NB4 (cell line): Measurements from ENCODE around the gene CRYBB1.

Experiments
- MYC ChIP-seq: IDR thresholded peaks from 2 replicates; pipeline ENCODE4 v1.6.1; 2011; ENCODE audit warnings: low read depth, low read length
- POLR2A ChIP-seq: IDR thresholded peaks from 2 replicates; pipeline ENCODE4 v1.6.1; 2011; ENCODE audit warnings: mild to moderate bottlenecking; ENCODE audit not compliant: insufficient read length; ENCODE audit errors: extremely low read depth
- TF ChIP-seq, protein P1 (sequence below): IDR thresholded peaks from one replicate; pipeline ENCODE4 v1.5.1; 2012; ENCODE audit warnings: low read depth, low read length
- TF ChIP-seq, protein P2 (sequence below): IDR thresholded peaks from 2 replicates; pipeline ENCODE4 v1.6.1; 2011; ENCODE audit warnings: low read depth, low read length

DNA sequence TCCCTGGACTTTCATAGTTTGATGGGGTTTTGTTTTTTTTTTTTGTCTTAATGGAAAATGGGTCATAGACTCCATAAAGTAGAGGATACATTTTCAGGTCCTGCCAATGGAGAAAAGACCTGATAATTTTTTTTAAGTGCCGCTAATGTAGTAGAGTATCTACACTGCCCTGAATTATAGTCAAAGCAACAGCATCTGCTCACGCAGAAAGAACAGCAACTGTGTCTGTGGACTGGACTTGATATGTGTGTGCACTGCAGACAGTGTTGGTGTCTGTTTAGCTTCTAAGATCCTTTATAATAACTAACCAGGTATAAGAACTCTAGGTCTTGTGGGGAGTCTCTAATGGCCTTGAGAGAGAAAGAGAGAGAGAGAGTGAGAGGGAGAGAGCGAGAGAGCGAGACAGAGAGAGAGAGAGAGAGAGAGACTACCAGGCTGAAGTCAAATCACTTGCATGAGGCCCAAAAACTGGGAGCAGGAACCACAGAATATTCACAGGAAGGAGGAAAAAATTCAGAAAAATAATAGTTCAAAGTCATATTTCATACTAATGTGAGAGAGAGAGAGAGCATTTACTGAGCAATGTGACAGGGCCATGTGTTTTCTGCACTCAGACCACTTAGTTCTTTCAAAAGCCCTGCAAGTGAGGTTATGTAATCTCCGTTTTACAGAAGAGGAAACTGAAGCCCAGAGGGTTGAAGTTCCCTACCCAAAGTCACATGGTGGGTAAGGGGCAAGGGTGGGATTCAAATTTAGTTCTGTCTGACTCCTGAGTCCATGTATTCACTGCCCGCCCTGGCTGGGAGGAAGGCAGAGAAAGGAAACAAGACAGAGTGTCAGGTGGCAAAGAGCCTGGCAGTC, 30.9 kb upstream of the CRYBB1 start:
- TF ChIP-seq MYC (peak; percentile 92), POLR2A (no peak)
- TF ChIP-seq, protein P1, sequence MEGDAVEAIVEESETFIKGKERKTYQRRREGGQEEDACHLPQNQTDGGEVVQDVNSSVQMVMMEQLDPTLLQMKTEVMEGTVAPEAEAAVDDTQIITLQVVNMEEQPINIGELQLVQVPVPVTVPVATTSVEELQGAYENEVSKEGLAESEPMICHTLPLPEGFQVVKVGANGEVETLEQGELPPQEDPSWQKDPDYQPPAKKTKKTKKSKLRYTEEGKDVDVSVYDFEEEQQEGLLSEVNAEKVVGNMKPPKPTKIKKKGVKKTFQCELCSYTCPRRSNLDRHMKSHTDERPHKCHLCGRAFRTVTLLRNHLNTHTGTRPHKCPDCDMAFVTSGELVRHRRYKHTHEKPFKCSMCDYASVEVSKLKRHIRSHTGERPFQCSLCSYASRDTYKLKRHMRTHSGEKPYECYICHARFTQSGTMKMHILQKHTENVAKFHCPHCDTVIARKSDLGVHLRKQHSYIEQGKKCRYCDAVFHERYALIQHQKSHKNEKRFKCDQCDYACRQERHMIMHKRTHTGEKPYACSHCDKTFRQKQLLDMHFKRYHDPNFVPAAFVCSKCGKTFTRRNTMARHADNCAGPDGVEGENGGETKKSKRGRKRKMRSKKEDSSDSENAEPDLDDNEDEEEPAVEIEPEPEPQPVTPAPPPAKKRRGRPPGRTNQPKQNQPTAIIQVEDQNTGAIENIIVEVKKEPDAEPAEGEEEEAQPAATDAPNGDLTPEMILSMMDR = no peak
- TF ChIP-seq, protein P2, sequence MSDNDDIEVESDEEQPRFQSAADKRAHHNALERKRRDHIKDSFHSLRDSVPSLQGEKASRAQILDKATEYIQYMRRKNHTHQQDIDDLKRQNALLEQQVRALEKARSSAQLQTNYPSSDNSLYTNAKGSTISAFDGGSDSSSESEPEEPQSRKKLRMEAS = peak; percentile 93
